ENCODE results near the gene TMEM147.
"Not testable (repeated sequence)": the region's sequence is repeated elsewhere in the genome, so short reads cannot be mapped to it uniquely, and the experiment has no call there.

Gene TMEM147

DNA sequence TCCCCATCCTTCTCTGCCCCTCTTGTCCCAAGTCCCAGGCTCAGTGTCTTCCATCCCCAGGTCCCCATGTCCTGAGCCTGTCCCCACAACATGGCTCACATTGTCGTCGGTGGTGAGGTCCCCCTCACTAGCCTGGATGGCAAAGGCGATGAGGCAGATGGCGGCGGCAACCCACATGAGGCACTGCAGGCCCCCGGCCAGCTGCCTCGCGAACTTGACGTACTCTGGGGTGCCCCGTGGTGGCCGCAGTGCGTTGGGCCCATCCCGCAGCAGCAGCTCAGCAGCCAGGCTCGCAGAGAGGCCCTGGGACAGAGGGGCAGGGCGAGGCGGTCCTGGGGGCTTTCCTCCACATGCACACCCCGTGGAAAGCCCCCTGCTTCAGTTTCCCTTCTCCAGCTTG is 16.9 kb downstream of the TMEM147 start:
- DNase-seq (ENCODE audit: low read depth in 2 of 2) = no peak

DNA sequence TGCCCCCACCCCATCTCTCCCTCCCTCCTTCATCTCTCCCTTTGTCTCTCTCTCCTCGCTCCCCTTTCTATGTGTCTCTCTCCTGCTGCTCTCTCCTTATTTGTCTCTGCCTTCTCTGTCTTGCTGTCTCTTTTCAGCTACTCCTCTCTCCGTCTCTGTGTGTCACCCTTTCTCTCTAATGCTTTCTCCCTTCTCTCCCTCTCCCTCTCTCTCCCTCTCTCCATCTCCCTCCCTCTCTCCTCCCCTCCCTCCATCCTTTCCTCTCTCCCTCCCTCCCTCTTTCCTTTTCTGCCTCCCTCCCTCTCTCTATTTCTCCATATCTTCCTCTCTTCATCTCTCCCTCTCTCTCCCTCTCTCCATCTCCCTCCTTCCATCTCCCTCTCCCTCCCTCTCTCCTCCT is 17.4 kb downstream of the TMEM147 start:
- no peak for DNase-seq (ENCODE audit: low read depth in 2 of 2)

DNA sequence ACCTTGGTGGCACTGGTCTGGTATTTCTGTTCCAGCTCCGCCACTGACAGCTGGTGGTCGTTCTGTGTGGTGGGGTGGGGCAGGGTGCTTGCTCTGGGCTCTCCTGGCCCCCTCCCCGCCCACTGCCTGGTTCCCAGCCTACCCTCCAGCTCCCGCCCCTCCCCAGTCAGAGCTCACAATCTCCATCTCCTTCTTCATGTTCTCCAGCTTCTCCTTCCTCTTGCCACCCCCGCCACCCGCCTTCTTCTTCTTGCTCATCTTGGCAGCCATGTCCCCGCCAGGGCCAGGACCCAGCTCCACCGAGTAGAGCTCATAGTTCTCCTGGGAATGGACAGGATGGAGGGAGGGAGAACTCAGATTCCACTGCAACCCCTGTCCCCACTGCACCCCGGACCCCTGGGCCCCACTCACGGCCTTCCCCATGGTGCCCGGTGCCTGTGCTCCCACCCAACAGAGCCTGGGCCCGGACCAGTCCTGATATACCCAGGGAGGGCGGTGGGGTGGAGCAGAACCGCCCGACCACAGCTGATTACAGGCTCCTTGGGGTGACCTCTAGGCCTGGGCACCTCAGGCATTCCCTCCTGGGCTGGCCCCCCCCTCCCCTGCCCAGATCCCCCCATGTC is 17.9 kb downstream of the TMEM147 start, which contains the start of gene ATP4A:
Gene ATP4A, minus strand, starts transcription at position 452 of the 623 bp plus-strand sequence. Its CDS starts 29 bp downstream, at position 423.
- DNase-seq (ENCODE audit: low read depth in 2 of 2) = no peak

DNA sequence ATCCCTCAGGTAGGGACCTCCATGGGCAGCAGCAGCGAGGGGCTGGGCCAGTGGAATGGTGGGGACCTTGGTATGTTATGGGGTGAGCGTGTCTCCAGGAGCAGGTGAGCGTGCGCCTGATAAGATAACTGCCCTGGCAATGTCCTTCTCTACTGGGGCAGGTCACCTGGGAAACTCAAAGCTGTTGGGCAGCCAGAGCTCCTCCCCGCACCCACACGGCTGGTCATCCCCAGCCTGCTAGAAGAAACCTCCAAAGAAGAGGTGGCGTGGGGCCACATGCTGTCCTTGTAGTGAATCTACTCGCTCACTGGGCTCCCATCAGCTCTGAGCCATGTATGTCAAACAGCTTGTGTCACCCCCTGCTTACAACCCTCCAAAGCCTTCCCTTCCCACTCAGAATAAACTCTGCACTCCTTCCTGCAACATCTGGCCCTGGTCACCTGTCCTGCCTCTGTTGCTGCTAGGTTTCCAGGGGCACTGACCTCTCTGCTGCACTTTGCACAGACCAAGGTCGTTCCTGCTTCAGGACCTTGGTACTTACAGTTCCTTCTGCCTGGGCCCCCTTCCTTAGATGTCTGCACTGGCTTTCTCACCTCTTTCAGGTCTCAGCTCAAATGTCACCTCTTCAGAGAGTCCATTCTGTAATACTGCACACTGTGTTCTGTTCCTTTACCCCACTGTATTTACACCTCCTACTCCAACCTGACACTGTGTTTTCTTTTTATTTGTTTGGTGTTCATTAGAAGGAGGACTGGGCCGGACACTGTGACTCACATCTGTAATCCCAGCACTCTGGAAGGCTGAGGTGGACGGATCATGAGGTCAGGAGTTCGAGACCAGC is 19.8 kb downstream of the TMEM147 start:
- no peak for DNase-seq (ENCODE audit: low read depth in 2 of 2)

DNA sequence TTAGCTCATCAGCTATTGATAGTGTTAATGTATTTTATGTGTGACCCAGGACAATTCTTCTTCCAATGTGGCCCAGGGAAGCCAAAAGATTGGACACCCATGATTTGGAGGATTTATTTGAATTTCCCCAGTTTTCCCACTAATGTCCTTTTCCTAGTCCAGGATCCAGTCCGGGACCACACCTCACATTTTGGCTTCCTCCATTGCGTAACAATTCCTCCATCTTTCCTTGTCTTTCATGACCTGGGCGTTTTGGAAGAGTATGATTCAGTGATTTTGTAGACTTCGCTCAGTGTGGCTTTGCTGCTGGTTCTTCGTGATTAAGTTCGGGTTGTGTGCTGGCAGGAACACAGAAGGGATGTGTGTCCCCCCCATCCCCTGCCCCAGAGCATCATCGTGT is 21.3 kb downstream of the TMEM147 start:
- no peak for DNase-seq (ENCODE audit: low read depth in 2 of 2)

DNA sequence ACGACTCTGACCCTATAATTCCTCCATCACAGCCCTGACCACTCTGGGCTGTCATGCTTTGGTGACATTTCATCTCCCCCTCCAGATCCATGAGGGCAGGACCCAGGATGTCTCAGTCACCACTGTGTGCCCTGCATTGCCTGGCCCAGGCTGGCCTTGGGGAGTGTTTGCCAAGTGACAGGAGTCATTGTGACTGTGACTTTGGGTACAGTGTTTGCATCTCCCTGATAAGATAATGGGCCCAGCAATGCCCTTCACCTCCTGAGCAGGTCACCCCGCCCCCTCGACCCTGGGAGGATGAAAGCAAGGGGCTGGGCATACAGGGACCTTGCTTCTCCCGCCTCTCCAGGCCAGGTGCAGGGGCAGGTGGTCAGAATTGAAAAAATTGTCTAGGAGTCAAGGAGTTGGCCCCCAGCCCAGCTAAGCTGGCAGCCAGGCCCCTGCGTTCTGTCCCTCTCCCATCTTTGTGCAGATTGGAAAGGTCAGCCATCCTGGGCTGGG is 23.9 kb downstream of the TMEM147 start:
- DNase-seq (ENCODE audit: low read depth in 2 of 2) = no peak

DNA sequence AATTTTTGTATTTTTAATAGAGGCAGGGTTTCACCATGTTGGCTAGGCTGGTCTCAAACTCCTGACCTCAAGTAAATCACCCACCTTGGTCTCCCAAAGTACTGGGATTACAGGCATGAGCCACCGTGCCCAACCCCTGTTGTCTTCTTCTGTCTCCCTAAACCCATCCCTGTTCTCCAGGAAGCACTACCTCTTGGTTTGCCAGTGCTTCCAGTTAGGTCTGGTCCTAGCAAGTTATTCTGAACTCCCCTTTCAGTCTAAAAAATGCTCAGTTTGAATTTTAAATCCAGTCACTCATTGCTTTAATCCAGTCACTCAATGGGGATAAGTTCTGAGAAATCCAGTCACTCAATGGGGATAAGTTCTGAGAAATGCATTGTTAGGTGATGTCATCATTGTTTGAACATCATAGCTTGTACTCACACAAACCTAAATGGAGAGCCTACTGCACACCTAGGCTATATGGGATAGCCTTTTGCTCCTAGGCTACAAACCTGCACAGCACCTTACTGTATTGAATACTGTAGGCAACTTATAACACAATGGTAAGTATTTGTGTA is 26.1 kb downstream of the TMEM147 start:
- DNase-seq (ENCODE audit: low read depth in 2 of 2) = no peak

DNA sequence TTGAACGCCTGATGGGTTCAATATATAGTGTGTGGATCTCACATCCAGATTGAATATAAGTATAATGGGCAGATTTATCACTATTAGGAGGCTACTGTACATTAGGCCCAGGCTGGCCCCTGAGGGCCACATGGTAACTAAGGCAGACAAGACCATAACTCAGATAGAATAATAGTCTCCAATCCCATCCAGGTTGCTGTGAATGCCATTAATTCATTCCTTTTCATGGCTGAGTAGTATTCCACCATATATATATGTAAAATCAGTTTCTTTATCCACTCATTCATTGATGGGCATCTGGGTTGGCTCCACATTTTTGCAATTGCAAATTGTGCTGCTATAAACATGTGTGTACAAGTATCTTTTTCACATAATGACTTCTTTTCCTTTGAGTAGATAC is 32.5 kb downstream of the TMEM147 start:
- DNase-seq (ENCODE audit: low read depth in 2 of 2) = no peak

DNA sequence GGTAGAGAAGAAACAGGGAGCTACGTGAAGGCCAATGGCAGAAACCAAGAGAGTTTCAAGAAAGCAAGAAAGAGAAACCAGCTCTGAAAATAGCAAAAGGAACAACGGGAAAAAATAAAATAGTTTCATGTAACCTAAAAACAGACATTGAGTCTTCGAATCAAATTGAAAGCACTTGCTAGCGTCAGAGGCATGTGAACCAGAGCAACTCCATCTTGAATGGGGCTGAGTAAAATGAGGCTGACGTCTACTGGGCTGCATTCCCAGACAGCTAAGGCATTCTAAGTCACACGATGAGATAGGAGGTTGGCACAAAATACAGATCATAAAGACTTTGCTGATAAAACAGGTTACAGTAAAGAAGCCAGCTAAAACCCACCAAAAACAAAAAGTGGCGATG is 33.3 kb downstream of the TMEM147 start:
- DNase-seq (ENCODE audit: low read depth in 2 of 2) = no peak

DNA sequence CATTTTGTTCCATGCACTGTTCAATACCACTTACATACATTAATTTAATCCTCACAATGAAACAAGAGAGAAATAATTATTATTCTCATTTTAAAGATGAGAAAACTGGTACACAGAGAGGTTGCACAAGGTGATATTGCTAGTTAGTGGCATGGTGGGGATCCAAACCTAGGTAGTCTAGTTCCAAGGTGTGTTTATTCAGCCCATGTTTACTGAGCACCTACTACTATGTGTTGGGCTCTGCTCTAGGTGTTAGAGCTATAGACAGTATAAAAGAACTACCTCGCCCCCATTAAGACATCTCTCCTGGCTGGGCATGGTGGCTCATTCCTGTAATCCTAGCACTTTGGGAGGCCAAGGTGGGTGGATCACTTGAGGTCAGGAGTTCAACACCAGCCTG is 37.3 kb downstream of the TMEM147 start:
- no peak for DNase-seq (ENCODE audit: low read depth in 2 of 2)

DNA sequence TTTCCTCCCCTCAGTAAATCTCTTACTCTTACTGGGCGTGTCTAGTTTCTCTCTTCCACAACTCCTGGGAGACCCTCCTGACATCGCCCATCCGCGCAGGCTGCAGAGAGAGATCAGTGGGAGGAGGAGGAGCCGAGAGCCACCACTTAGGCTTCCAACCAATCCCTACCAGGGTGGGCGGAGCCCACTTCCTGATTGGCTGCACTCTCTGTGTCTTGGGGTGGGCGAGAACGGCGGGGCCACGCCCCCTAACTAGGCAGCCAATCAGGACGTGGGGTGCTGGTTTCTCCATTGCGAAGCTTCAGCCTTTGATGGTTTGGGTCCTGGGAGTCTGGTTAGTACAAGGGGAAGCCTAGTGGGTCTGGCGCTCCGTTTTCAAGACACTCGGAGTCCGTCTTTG is 40.4 kb downstream of the TMEM147 start, which contains the start of gene PMIS2:
Gene PMIS2, plus strand, starts transcription at position 326 of the 400 bp plus-strand sequence. CDS start 87 bp downstream, outside the sequence.
- no peak for DNase-seq (ENCODE audit: low read depth in 2 of 2)

DNA sequence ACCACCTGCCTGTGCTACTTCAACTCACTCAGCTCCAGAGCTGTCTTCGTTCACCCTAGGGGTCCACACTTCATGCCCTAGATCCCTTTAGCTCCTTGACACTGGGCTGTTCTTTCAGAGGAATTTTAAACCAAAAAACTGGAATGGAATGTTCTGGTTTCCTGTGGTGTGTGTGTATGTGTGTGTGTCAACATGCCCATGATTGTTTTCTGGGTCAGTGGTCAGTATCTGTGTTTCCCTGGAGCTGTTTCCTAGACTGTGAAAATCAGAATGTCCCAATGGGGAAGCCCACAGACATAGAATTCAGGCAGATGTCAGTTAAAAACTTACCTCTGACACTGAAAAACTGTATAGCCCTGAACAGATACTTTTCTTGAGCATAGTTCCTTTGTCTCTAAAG is 41.9 kb downstream of the TMEM147 start:
- DNase-seq (ENCODE audit: low read depth in 2 of 2) = no peak

DNA sequence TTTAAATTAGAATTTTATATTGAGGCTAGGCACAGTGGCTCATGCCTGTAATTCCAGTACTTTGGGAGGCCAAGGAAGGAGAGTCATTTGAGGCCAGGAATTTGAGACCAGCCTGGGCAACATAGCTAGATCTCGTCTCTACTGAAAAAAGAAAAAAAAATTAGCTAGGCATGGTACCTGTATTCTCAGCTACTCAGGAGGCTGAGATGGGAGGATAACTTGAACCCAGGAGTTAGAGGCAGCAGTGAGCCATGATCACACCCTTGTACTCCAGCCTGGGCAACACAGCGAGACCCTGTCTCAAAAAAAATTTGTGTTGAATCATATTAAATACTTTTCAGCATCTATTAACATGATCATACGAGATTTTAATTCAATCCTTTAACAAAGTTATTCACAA is 45.4 kb downstream of the TMEM147 start:
- DNase-seq (ENCODE audit: low read depth in 2 of 2) = no peak

DNA sequence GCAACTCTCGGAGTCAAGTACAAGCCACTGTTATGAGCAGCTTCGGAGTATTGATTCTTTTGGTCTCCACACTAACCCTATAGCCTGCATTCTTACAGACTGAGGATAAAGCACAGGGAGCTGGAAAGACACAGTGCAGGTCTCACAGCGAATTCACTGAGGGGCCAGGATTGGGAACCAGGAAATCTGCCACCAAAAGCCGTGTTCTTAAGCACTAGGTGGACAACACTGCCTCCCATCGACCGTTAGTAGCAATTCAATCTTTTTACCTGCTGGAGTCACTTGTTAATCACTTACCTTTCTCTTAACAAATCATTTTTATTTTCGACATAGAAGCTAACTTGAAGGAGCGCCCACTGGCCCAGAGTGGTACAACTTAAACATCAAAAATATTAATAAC is 46.8 kb downstream of the TMEM147 start:
- DNase-seq (ENCODE audit: low read depth in 2 of 2) = no peak

DNA sequence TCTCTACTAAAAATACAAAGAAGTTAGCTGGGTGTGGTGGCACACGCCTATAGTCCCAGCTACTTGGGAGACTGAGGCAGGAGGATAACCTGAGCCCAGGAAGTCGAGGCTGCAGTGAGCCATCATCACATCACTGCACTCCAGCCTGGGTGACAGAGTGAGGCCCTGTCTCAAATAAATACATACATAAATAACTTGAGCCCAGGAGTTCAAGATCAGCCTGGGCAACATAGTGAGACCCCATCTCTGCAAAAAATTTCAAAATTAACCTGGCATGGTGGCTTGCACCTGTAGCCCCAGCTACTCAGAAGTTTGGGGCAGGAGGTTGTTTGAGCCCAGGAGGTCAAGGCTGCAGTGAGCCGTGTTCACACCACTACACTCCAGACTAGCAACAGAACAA is 49.6 kb downstream of the TMEM147 start:
- DNase-seq (ENCODE audit: low read depth in 2 of 2) = not testable (repeated sequence)

DNA sequence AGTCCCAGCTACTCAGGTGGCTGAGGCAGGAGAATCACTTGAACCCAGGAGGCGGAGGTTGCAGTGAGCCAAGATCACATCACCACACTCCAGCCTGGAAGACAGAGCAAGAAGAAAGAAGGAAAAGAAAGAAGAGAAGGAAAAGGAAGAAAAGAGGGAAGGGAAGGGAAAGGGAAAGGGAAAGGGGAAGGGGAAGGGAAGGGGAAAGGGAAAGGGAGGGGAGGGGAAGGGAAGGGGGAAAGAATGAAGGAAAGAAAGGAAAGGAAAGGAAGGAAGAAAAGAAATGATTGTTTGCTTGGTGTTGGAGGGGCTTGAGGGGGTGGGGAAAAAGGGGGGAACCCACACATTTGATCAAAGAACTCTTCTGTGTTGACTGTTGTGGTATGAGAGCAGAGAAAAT is 50.5 kb downstream of the TMEM147 start:
- no peak for DNase-seq (ENCODE audit: low read depth in 2 of 2)

DNA sequence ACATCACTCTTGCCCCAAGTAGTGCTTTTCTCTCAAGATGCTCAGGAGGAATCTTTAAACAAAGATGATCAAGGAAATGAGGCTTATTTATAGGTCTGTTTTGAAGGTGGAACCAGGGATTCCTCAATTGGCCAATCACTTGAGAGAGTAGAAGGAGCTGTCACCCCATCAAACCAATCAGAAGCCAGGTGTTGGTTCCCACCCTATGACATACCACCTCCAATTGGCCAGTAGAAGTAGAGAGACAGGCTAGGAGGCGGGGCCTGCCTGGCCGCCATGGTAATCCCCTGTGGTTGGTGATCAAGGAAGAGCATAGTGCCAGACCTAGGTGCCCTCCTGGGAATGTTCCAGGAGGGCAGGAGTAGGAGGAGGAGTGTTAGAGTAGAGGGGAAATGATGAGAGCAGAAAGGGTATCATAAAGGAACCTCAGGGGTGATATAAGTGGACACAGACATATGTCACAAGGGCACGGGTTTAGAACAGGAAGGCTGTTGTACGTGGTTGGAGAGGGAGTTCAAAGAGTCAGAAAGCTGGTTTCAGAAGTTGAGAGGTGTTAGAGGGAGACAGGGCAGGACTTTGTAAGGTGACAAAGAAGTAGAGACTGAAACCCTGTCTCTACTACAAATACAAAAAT is 51.1 kb downstream of the TMEM147 start:
- no peak for DNase-seq (ENCODE audit: low read depth in 2 of 2)

All from stimulated activated CD8-positive, alpha-beta memory T cell treated with anti-CD3 and anti-CD28 coated beads, Interleukin-7, amount 100 ng/mL, for 1 hour (primary cell).